ENCODE data around the gene RGS5. TPM values are rescaled to one million over a fixed set of nuclear protein-coding genes. Genes with fewer than 3 reads are reported as not detected.
A peak's percentile ranks its signal among the peaks of the same experiment; 100 is the strongest.
"Not testable (repeated sequence)": the region's sequence is repeated elsewhere in the genome, so short reads cannot be mapped to it uniquely, and the experiment has no call there.

RGS5 gene
- total and polyA plus RNA-seq, 9 donors: 22.5 to 44.2 (median 34.7) TPM

- not testable (repeated sequence) for DNase-seq; H3K27ac ChIP-seq (ENCODE audit: low read length); H3K36me3 ChIP-seq (ENCODE audit: control insufficient read depth, insufficient read depth, low read length); H3K4me1 ChIP-seq (ENCODE audit: control insufficient read depth, insufficient read depth, low read length); H3K27me3 ChIP-seq (ENCODE audit: control insufficient read depth, insufficient read depth, low read length); H3K9me3 ChIP-seq (replicated peaks; ENCODE audit: control insufficient read depth, low read depth, low read length); H3K4me3 ChIP-seq (ENCODE audit: low read length)
- no CpG with 5 or more reads among the region's 3 CpGs for WGBS (ENCODE audit: insufficient coverage)
Measured at GRCh38 chr1:163228271-163228670, 25.6 kb upstream of the RGS5 start.

DNA sequence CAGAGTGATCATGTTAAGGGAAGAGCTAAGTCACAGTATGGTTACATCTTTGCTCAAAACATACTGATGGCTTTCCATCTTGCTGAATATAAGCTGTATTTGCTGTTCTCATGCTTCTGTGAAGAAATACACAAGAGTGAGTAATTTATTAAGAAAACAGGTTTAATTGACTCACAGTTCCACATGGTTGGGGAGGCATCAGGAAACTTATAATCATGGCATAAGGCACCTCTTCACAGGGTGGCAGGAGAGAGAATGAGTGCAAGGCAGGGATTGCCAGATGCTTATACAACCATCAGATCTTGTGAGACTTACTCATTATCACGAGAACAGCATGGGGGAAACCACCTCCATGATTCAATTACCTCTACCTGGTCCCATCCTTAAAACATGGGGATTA lies 24.4 kb upstream of the RGS5 start:
- no peaks in the 10 kb centered on the region for H3K9me3 ChIP-seq (replicated peaks; ENCODE audit: control insufficient read depth, low read depth, low read length)
- no peaks in the 10 kb centered on the region for H3K36me3 ChIP-seq (ENCODE audit: control insufficient read depth, insufficient read depth, low read length)
- H3K4me3 ChIP-seq (ENCODE audit: low read length): no peak overlapping the region
- no peaks in the 10 kb centered on the region for H3K4me1 ChIP-seq (ENCODE audit: control insufficient read depth, insufficient read depth, low read length)
- no peak for DNase-seq
- no CpG with 5 or more reads among the region's 1 CpG for WGBS (ENCODE audit: insufficient coverage)
- H3K27me3 ChIP-seq (ENCODE audit: control insufficient read depth, insufficient read depth, low read length): no peaks in the 10 kb centered on the region
- no peak overlapping the region for H3K27ac ChIP-seq (ENCODE audit: low read length)

GRCh38 chr1:163213626-163214025 lies 10.9 kb upstream of the RGS5 start:
- 90% methylated on average over 3 of the region's 4 CpGs for WGBS (ENCODE audit: insufficient coverage)
- DNase-seq: no peak
- Histone ChIP-seq H3K36me3 (ENCODE audit: control insufficient read depth, insufficient read depth, low read length) (no peaks in the 10 kb centered on the region), H3K27ac (ENCODE audit: low read length) (no peak overlapping the region), H3K27me3 (ENCODE audit: control insufficient read depth, insufficient read depth, low read length) (no peaks in the 10 kb centered on the region), H3K4me1 (ENCODE audit: control insufficient read depth, insufficient read depth, low read length) (no peaks in the 10 kb centered on the region), H3K9me3 (replicated peaks; ENCODE audit: control insufficient read depth, low read depth, low read length) (no peaks in the 10 kb centered on the region), H3K4me3 (ENCODE audit: low read length) (no peak overlapping the region)

- H3K36me3 ChIP-seq (ENCODE audit: control insufficient read depth, insufficient read depth, low read length): no peaks in the 10 kb centered on the region
- H3K4me1 ChIP-seq (ENCODE audit: control insufficient read depth, insufficient read depth, low read length): no peaks in the 10 kb centered on the region
- H3K27ac ChIP-seq (ENCODE audit: low read length): no peak overlapping the region
- no CpG with 5 or more reads among the region's 2 CpGs for WGBS (ENCODE audit: insufficient coverage)
- H3K27me3 ChIP-seq (ENCODE audit: control insufficient read depth, insufficient read depth, low read length): no peaks in the 10 kb centered on the region
- no peak overlapping the region for H3K4me3 ChIP-seq (ENCODE audit: low read length)
- H3K9me3 ChIP-seq (replicated peaks; ENCODE audit: control insufficient read depth, low read depth, low read length): no peaks in the 10 kb centered on the region
- DNase-seq: no peak
Measured at GRCh38 chr1:163211667-163212066, 9.0 kb upstream of the RGS5 start.

- DNase-seq: no peak
- no peaks in the 10 kb centered on the region for H3K4me1 ChIP-seq (ENCODE audit: control insufficient read depth, insufficient read depth, low read length)
- no peaks in the 10 kb centered on the region for H3K27me3 ChIP-seq (ENCODE audit: control insufficient read depth, insufficient read depth, low read length)
- no peaks in the 10 kb centered on the region for H3K36me3 ChIP-seq (ENCODE audit: control insufficient read depth, insufficient read depth, low read length)
- no peak overlapping the region for H3K4me3 ChIP-seq (ENCODE audit: low read length)
- H3K9me3 ChIP-seq (replicated peaks; ENCODE audit: control insufficient read depth, low read depth, low read length): no peaks in the 10 kb centered on the region
- no peak overlapping the region for H3K27ac ChIP-seq (ENCODE audit: low read length)
Measured at GRCh38 chr1:163205513-163205912, 2.8 kb upstream of the RGS5 start.

GRCh38 chr1:163203561-163203960 lies 845 bp upstream of the RGS5 start:
- no peak for DNase-seq
- H3K4me3 ChIP-seq (ENCODE audit: low read length): no peak overlapping the region
- no peaks in the 10 kb centered on the region for H3K4me1 ChIP-seq (ENCODE audit: control insufficient read depth, insufficient read depth, low read length)
- no peaks in the 10 kb centered on the region for H3K9me3 ChIP-seq (replicated peaks; ENCODE audit: control insufficient read depth, low read depth, low read length)
- H3K36me3 ChIP-seq (ENCODE audit: control insufficient read depth, insufficient read depth, low read length): no peaks in the 10 kb centered on the region
- WGBS (ENCODE audit: insufficient coverage): no CpG with 5 or more reads among the region's 1 CpG
- no peaks in the 10 kb centered on the region for H3K27me3 ChIP-seq (ENCODE audit: control insufficient read depth, insufficient read depth, low read length)
- no peak overlapping the region for H3K27ac ChIP-seq (ENCODE audit: low read length)

DNA sequence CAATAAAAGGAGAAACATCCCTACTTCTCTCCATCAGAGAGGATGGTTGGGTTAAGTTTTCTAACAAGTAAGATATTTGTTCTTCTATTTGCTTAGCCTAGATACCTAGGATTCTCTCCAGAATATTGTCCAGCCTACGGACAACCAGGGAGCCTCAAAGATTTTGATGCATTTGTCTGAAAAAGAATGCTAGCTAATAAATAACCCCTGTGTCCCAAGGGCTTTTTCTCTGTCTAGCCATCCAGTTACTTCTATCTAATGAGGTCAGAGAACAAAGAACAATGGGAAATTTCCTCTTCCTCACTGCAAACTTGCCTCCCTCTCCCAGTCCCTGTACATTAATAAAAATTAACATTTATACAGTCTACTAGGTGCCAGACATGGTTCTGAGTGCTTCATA lies 810 bp downstream of the RGS5 start:
- Histone ChIP-seq H3K36me3 (ENCODE audit: control insufficient read depth, insufficient read depth, low read length) (no peaks in the 10 kb centered on the region), H3K9me3 (replicated peaks; ENCODE audit: control insufficient read depth, low read depth, low read length) (no peaks in the 10 kb centered on the region), H3K4me3 (ENCODE audit: low read length) (peak overlapping the region; percentile 14), H3K4me1 (ENCODE audit: control insufficient read depth, insufficient read depth, low read length) (no peaks in the 10 kb centered on the region), H3K27ac (ENCODE audit: low read length) (no peak overlapping the region), H3K27me3 (ENCODE audit: control insufficient read depth, insufficient read depth, low read length) (no peaks in the 10 kb centered on the region)
- WGBS (ENCODE audit: insufficient coverage): no CpG with 5 or more reads among the region's 1 CpG
- no peak for DNase-seq

DNA sequence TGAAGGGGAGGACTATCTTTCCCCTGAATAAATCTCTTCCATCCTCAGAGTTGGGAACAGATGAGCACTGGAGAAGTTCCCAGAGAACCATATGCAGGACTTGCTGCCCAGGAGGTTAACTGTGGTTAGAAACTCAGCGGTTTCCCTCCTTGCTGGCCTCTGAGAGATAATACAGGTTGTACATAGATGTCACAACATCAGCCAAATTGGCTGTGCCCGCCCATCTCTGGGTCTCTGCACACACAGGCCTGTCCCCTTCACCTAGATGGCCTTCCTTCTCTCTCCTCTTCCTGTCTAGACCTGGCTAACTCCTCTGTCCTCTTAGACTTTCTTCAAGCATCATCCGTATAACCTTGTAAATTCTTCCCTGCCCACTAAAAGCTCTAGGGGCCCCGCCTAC lies 5.7 kb downstream of the RGS5 start:
- H3K4me3 ChIP-seq (ENCODE audit: low read length): no peak overlapping the region
- H3K27ac ChIP-seq (ENCODE audit: low read length): no peak overlapping the region
- no peaks in the 10 kb centered on the region for H3K36me3 ChIP-seq (ENCODE audit: control insufficient read depth, insufficient read depth, low read length)
- WGBS (ENCODE audit: insufficient coverage): 78% methylated on average over 4 of the region's 4 CpGs
- DNase-seq: no peak
- no peaks in the 10 kb centered on the region for H3K9me3 ChIP-seq (replicated peaks; ENCODE audit: control insufficient read depth, low read depth, low read length)
- no peaks in the 10 kb centered on the region for H3K27me3 ChIP-seq (ENCODE audit: control insufficient read depth, insufficient read depth, low read length)
- H3K4me1 ChIP-seq (ENCODE audit: control insufficient read depth, insufficient read depth, low read length): no peaks in the 10 kb centered on the region

- H3K4me3 ChIP-seq (ENCODE audit: low read length): no peak overlapping the region
Measured at GRCh38 chr1:163196449-163196787, 6.3 kb downstream of the RGS5 start.

GRCh38 chr1:163195728-163196448 lies 6.8 kb downstream of the RGS5 start:
- peak; percentile 33 for DNase-seq
- H3K27ac ChIP-seq (ENCODE audit: low read length): peak overlapping the region; percentile 15
- H3K27me3 ChIP-seq (ENCODE audit: control insufficient read depth, insufficient read depth, low read length): no peaks in the 10 kb centered on the region
- WGBS (ENCODE audit: insufficient coverage): 67% methylated on average over 1 of the region's 5 CpGs
- no peaks in the 10 kb centered on the region for H3K36me3 ChIP-seq (ENCODE audit: control insufficient read depth, insufficient read depth, low read length)
- no peak overlapping the region for H3K4me3 ChIP-seq (ENCODE audit: low read length)
- H3K4me1 ChIP-seq (ENCODE audit: control insufficient read depth, insufficient read depth, low read length): no peaks in the 10 kb centered on the region
- H3K9me3 ChIP-seq (replicated peaks; ENCODE audit: control insufficient read depth, low read depth, low read length): no peaks in the 10 kb centered on the region

More at GRCh38 chr1:163196449-163196787, 6.3 kb downstream of the RGS5 start:
- H3K36me3 ChIP-seq (ENCODE audit: control insufficient read depth, insufficient read depth, low read length): no peaks in the 10 kb centered on the region
- no peaks in the 10 kb centered on the region for H3K9me3 ChIP-seq (replicated peaks; ENCODE audit: control insufficient read depth, low read depth, low read length)
- no peaks in the 10 kb centered on the region for H3K4me1 ChIP-seq (ENCODE audit: control insufficient read depth, insufficient read depth, low read length)
- H3K27me3 ChIP-seq (ENCODE audit: control insufficient read depth, insufficient read depth, low read length): no peaks in the 10 kb centered on the region
- peak overlapping the region; percentile 15 for H3K27ac ChIP-seq (ENCODE audit: low read length)
- no peak for DNase-seq

GRCh38 chr1:163191301-163191700 lies 11.4 kb downstream of the RGS5 start:
- no peaks in the 10 kb centered on the region for H3K27me3 ChIP-seq (ENCODE audit: control insufficient read depth, insufficient read depth, low read length)
- WGBS (ENCODE audit: insufficient coverage): 100% methylated on average over 1 of the region's 1 CpG
- no peak overlapping the region for H3K27ac ChIP-seq (ENCODE audit: low read length)
- no peaks in the 10 kb centered on the region for H3K36me3 ChIP-seq (ENCODE audit: control insufficient read depth, insufficient read depth, low read length)
- H3K9me3 ChIP-seq (replicated peaks; ENCODE audit: control insufficient read depth, low read depth, low read length): no peaks in the 10 kb centered on the region
- H3K4me3 ChIP-seq (ENCODE audit: low read length): no peak overlapping the region
- no peak for DNase-seq
- H3K4me1 ChIP-seq (ENCODE audit: control insufficient read depth, insufficient read depth, low read length): no peaks in the 10 kb centered on the region
